HG02970 (cell line): ENCODE data around the gene AP4S1.
A peak's percentile ranks its signal among the peaks of the same experiment; 100 is the strongest.
"Not testable (repeated sequence)": the region's sequence is repeated elsewhere in the genome, so short reads cannot be mapped to it uniquely, and the experiment has no call there.

Experiments used
- ATAC-seq: cut with Tn5 transposase; IDR thresholded peaks from one replicate; pipeline ENCODE4 v1.9.1; 2021; ENCODE audit warnings: mild to moderate bottlenecking, moderate library complexity, moderate number of reproducible peaks; ENCODE audit not compliant: unreplicated experiment, low FRiP score

The AP4S1 gene

DNA sequence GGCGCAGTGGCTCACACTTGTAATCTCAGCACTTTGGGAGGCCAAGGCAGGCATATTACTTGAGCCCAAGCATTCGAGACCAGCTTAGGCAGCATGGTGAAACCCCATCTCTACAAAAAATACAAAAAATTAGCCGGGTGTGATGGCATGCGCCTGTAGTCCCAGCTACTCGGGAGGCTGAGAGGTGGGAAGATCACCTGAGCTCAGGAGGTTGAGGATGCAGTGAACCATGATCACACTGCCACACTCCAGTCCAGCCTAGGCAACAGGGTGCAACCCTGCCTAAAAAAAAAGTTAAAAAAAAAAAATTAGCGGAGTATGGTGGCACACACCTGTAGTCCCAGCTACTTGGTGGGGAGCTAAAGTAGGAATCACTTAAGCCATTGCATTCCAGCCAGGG is 21.4 kb upstream of the AP4S1 start:
- ATAC-seq: not testable (repeated sequence)

DNA sequence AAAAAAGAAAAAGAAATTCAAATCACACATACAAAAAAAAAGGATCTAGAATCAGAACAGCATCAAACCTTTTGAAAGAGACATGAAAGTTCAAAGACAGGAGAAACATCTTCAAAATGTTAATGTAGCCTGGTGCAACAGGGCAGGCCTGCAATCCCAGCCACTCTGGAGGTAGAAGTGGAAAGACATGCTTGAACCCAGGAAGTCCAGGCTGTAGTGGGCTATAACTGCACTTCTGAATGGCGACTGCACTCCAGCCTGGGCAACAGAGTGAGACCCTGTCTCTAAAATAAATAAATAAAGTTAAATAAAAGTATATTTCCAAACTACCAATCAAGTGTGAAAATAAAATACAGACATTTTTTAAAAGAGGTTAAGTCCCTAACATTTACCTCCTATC is 18.7 kb upstream of the AP4S1 start:
- ATAC-seq: no peak

DNA sequence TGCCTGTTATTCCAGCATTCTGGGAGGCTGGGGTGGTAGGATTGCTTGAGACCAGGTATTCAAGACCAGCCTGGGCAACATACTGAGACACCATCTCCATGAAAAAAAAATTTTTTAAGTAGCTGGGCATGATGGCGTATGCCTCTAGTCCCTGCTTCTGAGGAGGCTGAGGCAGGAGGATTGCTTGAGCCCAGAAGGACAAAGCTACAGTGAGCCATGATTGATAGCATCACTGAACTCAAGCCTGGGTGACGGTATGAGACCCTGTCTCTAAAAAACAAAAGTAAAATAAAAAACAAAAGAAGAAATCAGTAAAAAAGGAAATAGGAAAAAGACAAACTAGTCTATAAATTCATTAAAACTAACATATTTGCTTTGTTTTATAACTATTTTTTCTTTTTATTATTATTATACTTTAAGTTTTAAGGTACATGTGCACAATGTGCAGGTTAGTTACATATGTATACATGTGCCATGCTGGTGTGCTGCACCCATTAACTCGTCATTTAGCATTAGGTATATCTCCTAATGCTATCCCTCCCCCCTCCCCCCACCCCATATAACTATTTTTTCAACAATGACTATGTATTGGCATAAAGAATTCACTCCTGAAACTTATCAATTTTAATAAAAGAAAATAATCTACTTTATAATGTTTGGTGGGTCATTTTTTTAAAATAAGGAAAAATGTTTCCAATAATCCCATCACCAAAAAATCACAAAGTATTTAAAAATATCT is 15.4 kb upstream of the AP4S1 start:
- ATAC-seq: no peak

DNA sequence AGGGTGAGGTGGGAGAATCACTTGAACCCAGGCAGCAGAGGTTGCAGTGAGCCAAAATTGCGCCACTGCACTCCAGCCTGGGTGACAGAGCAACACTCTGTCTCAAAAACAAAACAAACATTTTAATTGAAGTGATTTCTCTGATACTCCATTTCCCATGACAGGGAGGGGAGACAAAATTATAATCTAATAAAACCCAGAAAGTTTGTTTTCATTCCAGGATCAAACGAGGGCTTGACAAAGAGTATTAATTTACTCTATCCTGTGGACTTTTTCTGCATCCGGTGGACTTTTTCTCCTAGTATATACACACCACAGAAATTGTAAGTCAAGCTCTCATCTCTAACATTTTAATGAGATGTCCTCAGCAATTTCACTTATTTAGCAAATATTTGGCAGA is 14.5 kb upstream of the AP4S1 start:
- ATAC-seq: no peak

DNA sequence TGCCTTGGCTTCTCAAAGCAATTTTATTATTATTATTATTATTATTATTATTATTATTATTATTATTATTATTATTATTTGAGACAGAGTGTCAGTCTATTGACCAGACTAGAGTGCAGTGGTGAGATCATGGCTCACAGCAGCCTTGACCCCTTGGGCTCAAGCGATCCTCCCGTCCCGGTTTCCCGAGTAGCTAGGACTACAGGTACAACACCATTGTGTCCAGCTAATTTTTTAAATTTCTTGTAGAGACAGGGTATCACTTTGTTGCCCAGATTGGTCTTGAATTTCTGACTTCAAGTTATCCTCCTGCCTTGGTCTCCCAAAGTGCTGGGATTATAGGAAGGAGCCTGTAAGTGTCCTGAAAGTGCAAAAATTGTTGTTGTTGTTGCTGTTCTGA is 11.6 kb upstream of the AP4S1 start:
- no peak for ATAC-seq

DNA sequence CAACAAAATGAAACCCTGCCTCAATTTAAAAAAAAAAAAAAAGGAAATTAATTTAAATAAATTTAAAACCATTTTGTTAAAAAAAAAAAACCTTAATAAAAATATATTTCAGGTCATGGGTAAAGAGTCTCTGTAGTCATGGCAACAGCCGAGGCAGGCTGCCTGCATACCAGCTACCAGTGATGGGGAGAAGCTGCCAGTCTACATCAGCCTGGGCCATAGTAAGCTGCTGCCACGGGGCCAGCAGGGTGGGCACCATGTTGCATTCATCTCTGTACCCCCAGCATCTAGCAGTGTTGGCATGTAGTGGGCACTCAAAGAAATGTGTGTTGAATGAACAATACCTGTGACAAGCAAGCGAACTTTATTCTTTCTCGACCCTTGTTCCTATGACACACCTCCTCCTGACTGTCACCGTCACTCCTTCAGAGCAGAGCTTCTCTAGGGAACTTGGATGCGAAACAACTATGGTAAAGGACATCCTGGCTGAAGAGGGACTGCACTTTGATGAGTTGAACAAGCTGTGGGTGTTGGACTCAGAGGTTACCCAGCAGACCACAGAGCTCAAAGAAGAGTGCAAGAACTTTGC is 7.3 kb upstream of the AP4S1 start:
- no peak for ATAC-seq

DNA sequence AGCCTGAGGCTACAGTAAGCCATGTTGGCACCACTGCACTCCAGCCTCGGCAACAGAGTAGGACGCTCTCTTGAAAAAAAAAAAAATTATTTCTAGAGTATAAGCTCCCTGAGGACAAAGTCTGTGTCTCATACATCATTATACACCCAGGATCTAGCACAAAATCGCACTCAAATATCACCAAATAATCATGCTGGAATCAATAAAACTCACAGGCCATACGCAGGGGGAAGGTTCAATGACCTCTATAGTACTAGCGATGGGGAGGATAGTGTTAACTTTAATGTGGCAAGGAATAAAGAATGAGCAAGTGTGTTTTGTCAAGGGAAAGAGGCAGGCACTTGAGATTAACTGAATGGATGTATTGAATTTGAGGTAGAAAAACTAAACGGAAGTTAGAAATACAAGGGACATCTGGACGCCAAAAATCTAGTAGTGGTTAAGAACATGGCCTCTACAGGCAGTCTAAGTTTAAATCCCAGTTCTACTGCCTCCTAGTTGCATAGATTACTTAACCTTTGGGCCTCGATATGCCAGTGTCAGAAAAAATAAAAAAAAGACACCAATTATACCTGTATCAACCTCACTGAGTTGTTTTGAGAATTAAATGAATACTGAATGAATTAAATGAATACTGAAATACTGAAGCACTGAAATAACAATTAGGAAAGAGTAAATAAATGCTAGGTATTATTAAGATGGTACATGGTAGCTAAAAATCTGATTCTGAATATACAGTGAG is 4.4 kb upstream of the AP4S1 start:
- no peak for ATAC-seq

DNA sequence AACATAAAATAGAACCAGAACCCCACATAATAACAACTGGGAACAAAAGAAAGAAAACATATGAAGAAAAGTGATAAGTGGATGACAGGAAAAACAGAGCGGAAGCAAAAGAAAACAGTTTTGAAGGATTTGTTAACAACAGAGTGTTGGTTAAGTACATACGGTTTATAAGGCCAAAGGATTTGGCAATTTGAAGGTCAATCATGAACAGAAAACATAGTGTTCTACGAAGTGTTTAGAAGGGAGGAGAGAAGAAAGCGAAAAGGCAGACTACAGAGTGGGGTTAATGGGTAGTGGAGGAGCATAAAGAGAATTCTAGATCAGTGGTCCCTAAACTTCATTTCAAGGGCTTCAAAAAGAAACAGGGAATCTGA is 3.9 kb upstream of the AP4S1 start:
- no peak for ATAC-seq

DNA sequence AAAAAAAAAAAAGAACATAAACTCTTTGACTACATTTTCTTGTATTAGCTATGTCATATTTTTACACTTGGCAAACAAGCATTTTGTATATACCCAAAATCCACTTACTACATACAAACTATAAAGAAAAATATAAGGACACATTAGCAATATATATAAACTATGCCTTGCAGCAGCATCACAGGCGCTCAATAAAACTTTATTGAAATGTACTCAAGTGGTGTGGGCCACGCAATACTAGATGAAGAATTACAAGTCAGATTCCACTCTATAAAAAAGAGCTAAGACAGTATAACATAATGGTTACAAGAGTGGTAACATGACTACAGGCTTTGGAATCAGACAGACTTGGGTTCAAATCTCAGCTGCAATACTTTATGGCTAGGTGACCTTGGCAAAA is 3.1 kb upstream of the AP4S1 start:
- no peak for ATAC-seq

DNA sequence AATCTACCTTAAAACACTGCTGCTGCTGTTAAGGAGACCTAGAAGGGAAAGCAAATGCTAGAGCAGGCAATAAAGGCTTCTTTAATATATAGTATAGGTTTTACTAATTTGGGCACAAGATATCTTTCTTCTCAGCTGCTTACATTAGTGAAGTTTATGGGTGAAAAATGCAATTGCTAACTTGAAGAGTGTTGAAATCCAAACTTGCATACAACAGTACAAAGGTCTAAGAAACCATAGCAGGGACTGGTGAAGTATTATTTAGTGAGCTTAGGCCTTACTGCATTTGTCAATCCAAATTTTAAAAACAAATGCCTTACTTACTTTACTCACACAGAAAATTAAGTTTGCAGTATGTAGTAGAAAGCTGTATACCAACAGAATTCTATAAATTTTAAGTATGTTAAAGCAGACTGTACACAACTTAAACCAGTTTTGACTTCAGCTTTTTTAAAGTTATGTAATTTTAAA is 1.4 kb upstream of the AP4S1 start:
- no peak for ATAC-seq

DNA sequence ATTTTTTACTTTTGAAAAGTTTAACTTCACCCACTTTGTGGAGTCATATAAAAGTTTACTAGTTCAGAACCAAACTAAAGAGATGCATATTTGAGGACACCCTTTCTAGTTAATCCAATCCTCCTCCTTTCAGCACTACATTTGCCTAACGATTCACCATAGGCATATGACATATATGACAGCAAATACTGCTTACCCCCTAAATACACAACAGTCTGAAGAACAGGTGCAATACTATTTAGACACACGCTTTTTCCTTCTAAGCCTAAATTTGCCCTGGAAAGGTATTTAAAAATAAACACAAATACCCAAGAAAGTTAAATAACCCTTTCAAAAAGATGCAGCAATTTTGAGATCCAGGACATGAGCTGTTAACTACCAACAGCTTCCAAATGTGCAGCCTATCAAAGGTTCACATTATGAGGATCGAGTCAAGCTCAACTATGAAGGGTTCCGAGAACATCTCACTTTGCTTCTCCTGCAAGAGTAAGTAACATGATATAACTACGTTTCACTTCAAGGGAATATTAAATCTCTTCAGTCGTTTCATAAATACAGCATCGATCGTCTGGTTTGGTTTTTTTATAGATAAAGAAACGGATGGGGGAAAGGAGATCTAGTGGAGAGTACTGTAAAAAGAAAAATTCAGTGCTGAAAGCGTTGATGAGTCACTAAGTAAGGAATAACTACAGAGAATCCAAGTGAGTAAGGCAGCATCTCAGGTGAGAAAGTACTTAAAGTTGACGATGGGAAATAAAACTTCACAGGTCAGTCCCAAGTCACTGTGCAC is 677 bp upstream of the AP4S1 start:
- no peak for ATAC-seq

DNA sequence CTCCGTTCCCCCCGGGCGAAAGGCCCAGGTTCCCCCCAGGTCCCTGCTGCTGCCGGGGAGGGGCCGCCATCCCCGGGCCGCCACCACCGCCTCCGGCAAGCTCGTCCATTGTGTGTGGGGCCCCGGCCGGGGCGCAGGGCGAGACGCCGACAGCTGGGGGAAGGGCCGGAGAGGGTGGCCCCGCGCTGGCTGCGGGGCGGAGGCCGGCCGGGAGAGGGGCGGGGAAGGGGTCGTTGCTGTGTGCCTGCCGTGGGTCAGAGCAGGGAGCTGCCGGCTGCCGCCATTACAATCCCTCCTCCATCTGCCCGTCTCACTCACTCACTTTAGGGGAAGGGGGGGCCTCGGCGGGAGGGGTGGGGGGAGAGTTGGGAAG is 614 bp downstream of the AP4S1 start, which contains the start of gene STRN3:
Gene STRN3 (minus strand): TSS at position 303 of the 373 bp plus-strand sequence. CDS start 194 bp downstream, at position 109.
- no peak for ATAC-seq

DNA sequence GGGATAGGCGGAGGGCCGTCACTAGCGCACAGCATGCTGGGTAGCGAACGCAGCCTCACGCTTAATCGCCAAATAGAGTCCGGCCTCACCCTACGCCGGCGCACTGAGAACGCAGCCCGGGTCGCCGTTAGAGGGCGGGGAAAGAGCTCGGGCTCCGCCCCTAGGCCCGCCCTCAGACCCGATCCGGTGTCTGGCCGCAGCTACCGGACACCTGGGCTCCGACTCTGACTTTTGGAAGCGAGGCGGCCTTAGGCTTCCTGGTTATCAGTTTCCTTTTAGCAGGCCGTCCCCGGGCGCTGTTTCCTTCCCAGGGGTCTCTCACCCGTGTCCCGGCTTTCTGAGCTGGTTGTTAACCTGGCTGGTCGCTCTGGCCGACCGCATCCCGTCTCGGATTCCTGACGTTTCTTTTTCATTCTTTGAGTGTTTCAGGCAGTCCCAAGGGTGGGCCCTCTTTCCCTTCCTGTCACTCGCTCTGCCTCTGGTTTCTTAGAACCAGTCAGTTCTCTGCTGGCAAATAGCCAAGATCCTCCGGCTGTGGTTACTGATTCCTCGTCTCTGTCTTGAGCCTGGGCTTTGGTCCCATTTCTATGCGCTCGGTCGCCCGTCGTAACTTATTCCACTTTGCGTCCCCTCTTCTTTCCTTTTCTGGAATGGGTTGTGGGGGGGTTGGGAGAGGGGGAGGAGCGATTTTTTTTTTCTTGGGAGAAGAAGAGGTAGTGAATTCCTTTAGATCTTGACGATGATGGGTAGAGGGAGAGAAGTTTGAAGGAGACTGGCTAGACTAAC is 1.2 kb downstream of the AP4S1 start:
- ATAC-seq: peak; percentile 89

DNA sequence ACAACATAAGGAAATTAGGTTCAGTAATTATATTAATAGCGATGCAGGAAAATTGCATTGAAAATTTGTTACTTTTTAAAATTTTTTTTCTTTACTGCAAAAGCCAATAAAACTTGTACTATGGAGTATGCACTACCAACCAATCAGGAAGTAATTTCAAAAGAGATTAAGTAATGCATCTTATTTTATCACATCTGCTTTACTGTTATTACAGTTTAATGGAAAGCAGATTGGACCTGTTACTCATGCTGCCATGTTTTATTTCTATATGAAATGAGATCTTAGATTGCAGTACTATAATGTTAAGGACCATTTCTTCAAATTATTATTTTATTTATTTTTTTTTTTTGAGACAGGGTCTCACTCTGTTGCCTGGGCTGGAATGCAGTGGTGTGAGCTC is 2.4 kb downstream of the AP4S1 start:
- no peak for ATAC-seq

DNA sequence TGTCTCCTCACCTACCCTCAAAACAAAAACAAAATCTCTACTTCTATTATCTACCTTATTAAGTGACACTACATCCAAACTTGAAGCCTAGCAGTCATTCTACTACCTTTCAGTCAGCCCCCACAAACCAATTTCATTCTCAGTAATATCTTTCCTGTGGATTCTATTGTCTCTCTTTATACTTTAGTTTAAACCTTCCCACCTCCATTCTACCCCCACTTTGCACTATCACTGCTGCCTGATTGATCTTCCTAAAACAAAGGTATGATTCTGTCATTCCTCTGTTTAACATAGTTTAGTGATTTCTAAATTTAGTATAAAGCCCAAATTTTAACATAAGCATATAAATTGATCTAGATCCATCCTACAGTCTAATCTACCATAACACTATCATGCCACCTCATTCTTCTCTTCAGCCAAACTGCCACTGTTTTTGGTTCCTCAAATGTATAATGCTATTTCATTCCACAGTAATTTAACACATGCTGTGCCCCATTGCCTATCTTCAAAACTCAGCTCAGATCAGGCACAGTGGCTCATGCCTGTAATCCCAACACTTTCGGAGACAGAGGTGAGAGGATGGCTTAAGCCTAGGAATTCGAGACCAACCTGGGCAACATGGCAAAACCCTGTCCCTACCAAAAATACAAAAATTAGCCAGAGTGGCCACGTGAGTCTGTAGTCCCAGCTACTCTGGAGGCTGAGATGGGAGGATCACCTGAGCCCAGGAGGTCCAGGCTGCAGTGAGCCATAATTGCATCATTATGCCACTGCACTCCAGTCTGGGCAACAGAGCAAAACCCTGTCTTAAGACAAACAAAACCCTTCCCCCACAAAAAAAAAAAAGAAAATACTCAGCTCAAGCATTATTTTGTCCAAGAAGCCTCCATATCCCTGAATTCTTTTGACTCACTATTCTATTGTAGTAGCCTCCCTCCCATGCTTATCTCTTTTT is 3.8 kb downstream of the AP4S1 start:
- no peak for ATAC-seq

DNA sequence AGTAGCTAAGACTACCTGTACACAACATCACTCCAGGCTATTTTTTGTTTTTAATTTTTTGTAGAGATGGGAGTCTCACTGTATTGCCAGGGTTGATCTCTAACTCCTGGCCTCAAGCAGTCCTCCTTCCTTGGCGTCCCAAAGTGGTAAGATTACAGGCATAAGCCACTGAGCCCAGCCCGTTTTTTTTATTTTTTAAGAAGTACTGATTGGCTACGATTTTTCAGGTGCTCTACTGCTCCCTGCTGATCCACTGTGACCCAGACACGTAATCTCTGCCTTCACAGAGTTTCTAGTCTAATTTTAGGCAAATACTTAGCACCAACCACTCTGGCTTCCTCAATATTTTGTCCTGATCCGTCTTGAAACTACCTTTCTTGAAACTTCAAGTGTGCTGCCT is 5.0 kb downstream of the AP4S1 start:
- ATAC-seq: no peak

DNA sequence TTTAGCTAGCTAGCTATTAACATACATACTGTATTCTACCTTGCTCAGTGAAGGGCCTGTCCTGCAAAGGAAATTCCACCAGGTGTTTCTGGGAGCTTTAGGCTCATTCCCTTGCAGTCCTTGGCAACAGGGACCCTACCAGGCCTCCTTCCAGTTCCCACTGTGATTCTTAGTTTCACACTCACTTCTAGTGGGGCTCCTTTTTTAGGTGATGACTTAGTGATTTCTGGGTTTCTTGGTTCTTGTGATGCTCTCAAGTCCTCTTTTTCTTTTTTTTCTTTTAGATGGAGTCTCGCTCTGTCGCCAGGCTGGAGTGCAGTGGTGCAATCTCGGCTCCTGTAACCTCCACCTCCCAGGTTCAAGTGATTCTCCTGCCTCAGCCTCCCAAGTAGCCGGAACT is 11.1 kb downstream of the AP4S1 start:
- no peak for ATAC-seq

DNA sequence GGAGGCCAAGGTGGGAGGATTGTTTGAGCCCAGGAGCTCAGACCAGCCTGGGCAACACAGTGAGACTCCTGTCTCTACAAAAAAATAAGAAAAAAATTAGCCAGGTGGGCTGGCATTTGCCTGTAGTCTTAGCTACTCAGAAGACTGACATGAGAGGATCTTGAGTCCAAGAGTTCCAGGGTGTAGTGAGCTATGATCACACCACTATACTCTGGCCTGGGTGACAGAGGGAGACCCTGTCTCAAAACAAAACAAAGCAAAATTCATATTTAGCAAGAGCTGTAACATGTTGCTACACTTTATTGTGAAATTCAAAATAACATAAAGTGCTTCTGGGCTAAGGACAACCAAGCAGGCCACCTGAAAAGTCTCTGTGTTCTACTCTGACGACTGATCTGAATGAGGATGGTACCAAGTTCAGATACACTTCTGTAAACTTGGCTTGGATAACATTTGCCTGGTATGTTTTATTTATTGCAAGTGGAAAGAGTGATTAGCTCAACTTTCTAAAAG is 12.3 kb downstream of the AP4S1 start:
- ATAC-seq: no peak
